HL-60 (cell line): ENCODE measurements around the gene DUSP22.

ENCODE experiments used
- GABPA ChIP-seq: IDR thresholded peaks from 2 replicates; pipeline ENCODE4 v1.6.1; 2012; ENCODE audit warnings: low read depth
- TF ChIP-seq, protein P1 (sequence below): IDR thresholded peaks from one replicate; pipeline ENCODE4 v1.5.1; 2011; ENCODE audit warnings: low read length, control low read depth, inconsistent platforms; ENCODE audit not compliant: insufficient read depth
- TF ChIP-seq, protein P2 (sequence below): IDR thresholded peaks from 2 replicates; pipeline ENCODE4 v1.6.1; 2012; ENCODE audit warnings: low read depth; ENCODE audit not compliant: insufficient replicate concordance

DNA sequence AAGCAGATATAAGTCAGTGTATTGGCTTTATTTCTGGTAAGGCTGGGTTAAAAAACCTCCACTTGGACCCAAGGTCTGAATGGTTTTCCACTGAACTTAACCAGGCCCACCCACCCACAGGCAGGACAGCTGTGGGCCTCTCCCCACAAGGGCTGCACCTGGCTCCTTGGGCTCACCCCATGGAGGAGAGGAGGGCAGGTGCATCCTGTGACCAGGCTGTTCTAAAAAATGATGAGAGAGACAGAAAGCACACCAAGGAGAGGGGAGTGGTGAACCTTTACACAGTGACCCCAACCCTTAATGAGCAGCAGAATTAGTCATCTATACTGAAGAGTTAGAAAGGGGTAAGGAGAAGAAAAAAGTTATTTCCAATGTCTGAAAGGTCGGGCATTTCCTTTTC lies 34.5 kb upstream of the DUSP22 start:
- no peak for TF ChIP-seq GABPA
- TF ChIP-seq, protein P1, sequence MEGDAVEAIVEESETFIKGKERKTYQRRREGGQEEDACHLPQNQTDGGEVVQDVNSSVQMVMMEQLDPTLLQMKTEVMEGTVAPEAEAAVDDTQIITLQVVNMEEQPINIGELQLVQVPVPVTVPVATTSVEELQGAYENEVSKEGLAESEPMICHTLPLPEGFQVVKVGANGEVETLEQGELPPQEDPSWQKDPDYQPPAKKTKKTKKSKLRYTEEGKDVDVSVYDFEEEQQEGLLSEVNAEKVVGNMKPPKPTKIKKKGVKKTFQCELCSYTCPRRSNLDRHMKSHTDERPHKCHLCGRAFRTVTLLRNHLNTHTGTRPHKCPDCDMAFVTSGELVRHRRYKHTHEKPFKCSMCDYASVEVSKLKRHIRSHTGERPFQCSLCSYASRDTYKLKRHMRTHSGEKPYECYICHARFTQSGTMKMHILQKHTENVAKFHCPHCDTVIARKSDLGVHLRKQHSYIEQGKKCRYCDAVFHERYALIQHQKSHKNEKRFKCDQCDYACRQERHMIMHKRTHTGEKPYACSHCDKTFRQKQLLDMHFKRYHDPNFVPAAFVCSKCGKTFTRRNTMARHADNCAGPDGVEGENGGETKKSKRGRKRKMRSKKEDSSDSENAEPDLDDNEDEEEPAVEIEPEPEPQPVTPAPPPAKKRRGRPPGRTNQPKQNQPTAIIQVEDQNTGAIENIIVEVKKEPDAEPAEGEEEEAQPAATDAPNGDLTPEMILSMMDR: no peak
- TF ChIP-seq, protein P2, sequence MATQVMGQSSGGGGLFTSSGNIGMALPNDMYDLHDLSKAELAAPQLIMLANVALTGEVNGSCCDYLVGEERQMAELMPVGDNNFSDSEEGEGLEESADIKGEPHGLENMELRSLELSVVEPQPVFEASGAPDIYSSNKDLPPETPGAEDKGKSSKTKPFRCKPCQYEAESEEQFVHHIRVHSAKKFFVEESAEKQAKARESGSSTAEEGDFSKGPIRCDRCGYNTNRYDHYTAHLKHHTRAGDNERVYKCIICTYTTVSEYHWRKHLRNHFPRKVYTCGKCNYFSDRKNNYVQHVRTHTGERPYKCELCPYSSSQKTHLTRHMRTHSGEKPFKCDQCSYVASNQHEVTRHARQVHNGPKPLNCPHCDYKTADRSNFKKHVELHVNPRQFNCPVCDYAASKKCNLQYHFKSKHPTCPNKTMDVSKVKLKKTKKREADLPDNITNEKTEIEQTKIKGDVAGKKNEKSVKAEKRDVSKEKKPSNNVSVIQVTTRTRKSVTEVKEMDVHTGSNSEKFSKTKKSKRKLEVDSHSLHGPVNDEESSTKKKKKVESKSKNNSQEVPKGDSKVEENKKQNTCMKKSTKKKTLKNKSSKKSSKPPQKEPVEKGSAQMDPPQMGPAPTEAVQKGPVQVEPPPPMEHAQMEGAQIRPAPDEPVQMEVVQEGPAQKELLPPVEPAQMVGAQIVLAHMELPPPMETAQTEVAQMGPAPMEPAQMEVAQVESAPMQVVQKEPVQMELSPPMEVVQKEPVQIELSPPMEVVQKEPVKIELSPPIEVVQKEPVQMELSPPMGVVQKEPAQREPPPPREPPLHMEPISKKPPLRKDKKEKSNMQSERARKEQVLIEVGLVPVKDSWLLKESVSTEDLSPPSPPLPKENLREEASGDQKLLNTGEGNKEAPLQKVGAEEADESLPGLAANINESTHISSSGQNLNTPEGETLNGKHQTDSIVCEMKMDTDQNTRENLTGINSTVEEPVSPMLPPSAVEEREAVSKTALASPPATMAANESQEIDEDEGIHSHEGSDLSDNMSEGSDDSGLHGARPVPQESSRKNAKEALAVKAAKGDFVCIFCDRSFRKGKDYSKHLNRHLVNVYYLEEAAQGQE: no peak
